NT2/D1 (cell line): ENCODE data around the gene OTOP3.
"Not testable (repeated sequence)": the region's sequence is repeated elsewhere in the genome, so short reads cannot be mapped to it uniquely, and the experiment has no call there.

Experiments used
- DNase-seq: peaks from one replicate; pipeline ENCODE4 v3.0.0-alpha.2; 2011; ENCODE audit warnings: low read depth, low spot score
- H3K27me3 ChIP-seq: 2 replicates; pipeline ENCODE4 v1.6.0; 2011; ENCODE audit warnings: mild to moderate bottlenecking; ENCODE audit not compliant: insufficient read length, insufficient read depth
- H3K36me3 ChIP-seq: 2 replicates; pipeline ENCODE4 v1.6.1; 2011; ENCODE audit warnings: mild to moderate bottlenecking, low read length, mixed read lengths; ENCODE audit not compliant: insufficient read depth, insufficient read length
- H3K4me1 ChIP-seq: 2 replicates; pipeline ENCODE4 v1.5.1; 2011; ENCODE audit not compliant: insufficient read depth, insufficient read length
- H3K4me3 ChIP-seq: 2 replicates; pipeline ENCODE4 v1.5.1; 2011; ENCODE audit warnings: low read depth; ENCODE audit not compliant: insufficient read length
- H3K9ac ChIP-seq: 2 replicates; pipeline ENCODE4 v1.6.0; 2011; ENCODE audit warnings: low read depth; ENCODE audit not compliant: insufficient read length
- H3K9me3 ChIP-seq: 2 replicates; pipeline ENCODE4 v1.5.1; 2011; ENCODE audit warnings: mild to moderate bottlenecking, low read length; ENCODE audit not compliant: insufficient read depth
- SUZ12 ChIP-seq: IDR thresholded peaks from 2 replicates; pipeline ENCODE4 v1.6.1; 2011; ENCODE audit not compliant: insufficient read length, insufficient read depth; ENCODE audit errors: extremely low read depth
- YY1 ChIP-seq: IDR thresholded peaks from 2 replicates; pipeline ENCODE4 v1.6.1; 2011; ENCODE audit not compliant: insufficient read length, insufficient read depth
- ZNF274 ChIP-seq: IDR thresholded peaks from 2 replicates; pipeline ENCODE4 v1.6.1; 2011; ENCODE audit warnings: mild to moderate bottlenecking, low read depth, low read length

The OTOP3 gene

DNA sequence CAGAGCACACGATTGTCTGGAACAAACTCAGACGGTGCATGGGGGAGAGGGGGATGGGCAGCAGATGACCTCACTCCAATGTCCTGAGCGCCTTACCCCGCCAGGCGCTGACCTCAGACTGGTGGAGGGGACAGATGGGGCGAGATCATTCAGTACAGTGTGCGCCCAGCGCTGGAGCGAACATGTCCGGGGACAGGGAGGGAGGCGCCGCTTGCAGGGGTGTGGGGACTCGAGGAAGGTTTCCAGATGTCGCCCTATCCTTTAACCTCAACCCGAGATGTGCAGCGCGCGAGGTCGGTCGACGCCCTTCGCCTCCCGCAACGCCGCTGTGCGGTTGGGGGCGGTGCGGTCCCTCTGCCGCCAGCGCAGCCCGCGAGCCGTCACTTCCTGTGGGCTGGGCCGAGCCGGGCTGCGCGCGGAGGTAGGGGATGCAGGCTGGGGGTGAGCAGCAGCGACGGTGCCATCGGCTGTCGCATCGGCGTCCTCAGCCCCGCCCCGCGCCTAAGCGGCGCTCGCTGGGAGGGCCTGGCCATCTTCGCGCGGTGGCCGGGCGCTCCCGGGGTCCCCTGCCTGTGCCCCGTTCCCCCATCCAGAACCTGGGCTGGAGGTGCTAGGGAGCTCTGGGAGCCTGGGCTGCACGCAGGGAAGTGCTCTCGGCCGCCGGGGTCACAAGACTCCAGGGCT is 46.4 kb downstream of the OTOP3 start:
- Histone ChIP-seq H3K4me1 (peaks cover 8% of the 10 kb centered on the region), H3K9me3 (no peaks in the 10 kb centered on the region), H3K36me3 (peaks cover 5% of the 10 kb centered on the region), H3K4me3 (peak overlapping the region; percentile 80), H3K9ac (peak overlapping the region; percentile 97), H3K27me3 (peaks cover 6% of the 10 kb centered on the region)
- TF ChIP-seq SUZ12 (no peak), ZNF274 (no peak), YY1 (no peak)
- DNase-seq = peak; percentile 42

DNA sequence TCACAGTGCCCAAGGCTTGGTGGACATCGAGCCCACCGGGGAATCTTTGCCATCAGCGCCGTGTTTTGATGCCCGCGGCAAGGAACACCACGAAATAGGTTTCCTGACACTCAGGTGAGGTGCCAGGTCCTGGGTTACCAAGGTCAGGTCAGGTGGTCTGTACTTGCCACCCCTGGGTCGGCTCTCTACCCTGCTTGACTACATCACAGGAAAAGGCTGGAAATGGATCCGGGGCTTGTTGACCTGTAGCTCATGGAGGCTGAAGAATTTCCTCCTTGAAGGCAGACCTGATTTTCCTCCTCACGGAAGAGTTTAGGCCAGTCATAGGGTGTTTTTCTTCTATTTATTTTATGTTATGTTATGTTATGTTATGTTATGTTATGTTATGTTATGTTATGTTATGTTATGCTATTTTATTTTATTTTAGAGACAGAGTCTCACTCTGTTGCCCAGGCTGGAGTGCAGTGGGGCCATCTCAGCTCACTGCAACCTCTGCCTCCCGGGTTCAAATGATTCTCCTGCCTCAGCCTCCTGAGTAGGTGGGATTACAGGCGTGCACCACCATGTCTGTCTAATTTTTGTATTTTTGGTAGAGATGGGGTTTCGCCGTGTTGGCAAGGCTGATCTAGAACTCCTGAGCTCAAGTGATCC is 47.1 kb downstream of the OTOP3 start:
- H3K9ac ChIP-seq = peak overlapping the region; percentile 97
- not testable (repeated sequence) for H3K36me3 ChIP-seq, H3K27me3 ChIP-seq, DNase-seq, H3K4me1 ChIP-seq, H3K9me3 ChIP-seq
- peak overlapping the region; percentile 80 for H3K4me3 ChIP-seq

DNA sequence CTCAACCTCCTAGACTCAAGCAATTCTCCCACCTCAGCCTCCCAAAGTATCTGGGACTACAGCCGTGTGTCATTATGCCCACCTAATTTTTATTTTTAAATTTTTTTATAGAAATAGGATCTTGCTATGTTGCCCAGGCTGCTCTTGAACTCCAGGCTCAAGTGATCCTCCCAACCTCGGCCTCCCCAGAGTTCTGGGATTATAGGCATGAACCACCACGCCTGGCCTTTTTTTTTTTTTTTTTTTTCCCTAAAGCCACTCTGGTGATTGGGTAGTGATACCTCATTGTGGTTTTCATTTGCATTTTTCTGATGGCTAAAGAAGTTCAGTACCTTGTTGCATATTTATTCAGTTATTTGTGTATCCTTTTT is 50.5 kb downstream of the OTOP3 start:
- H3K4me1 ChIP-seq = peaks cover 16% of the 10 kb centered on the region
- peaks cover 3% of the 10 kb centered on the region for H3K27me3 ChIP-seq
- no peak for DNase-seq
- TF ChIP-seq SUZ12 = no peak
- TF ChIP-seq YY1 = no peak
- no peak for TF ChIP-seq ZNF274
- peaks cover 23% of the 10 kb centered on the region for H3K36me3 ChIP-seq
- no peak overlapping the region for H3K4me3 ChIP-seq
- no peak overlapping the region for H3K9ac ChIP-seq
- no peaks in the 10 kb centered on the region for H3K9me3 ChIP-seq

DNA sequence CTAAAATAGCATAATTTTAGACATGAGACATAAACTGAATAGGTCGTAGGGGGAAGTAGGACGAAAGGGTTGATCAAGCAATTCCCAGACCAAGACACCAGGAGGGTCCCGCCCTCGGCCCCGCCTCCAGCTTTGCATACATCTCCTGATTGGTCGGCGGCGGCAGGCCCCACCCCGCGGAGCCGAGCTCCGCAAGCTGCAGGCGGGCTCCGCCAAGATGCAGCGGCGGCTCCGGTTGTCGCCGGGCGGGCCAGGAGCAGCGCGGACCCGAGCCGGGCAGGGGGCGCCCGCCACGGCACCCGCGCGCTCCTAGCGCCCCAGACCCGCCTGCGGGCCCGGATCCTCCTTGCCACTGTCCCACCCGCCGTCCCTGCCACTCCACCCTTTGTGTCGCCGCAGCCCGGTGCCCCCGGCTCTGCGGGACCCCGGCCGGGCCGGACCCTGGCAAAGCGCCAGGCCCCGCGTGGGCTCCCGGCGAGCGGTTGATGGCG is 51.8 kb downstream of the OTOP3 start, which contains the start of gene CDR2L:
Gene CDR2L, plus strand, starts transcription at position 215 of the 491 bp plus-strand sequence. CDS start 412 bp downstream, outside the sequence.
- Histone ChIP-seq H3K9me3 (no peaks in the 10 kb centered on the region), H3K4me1 (peaks cover 18% of the 10 kb centered on the region), H3K9ac (peak within 1 kb of the TSS; percentile 85), H3K4me3 (peak within 1 kb of the TSS; percentile 81), H3K27me3 (no peaks in the 10 kb centered on the region), H3K36me3 (peaks cover 32% of the 10 kb centered on the region)
- no peak for TF ChIP-seq YY1
- no peak for TF ChIP-seq ZNF274
- TF ChIP-seq SUZ12 = no peak
- peak; percentile 85 for DNase-seq

DNA sequence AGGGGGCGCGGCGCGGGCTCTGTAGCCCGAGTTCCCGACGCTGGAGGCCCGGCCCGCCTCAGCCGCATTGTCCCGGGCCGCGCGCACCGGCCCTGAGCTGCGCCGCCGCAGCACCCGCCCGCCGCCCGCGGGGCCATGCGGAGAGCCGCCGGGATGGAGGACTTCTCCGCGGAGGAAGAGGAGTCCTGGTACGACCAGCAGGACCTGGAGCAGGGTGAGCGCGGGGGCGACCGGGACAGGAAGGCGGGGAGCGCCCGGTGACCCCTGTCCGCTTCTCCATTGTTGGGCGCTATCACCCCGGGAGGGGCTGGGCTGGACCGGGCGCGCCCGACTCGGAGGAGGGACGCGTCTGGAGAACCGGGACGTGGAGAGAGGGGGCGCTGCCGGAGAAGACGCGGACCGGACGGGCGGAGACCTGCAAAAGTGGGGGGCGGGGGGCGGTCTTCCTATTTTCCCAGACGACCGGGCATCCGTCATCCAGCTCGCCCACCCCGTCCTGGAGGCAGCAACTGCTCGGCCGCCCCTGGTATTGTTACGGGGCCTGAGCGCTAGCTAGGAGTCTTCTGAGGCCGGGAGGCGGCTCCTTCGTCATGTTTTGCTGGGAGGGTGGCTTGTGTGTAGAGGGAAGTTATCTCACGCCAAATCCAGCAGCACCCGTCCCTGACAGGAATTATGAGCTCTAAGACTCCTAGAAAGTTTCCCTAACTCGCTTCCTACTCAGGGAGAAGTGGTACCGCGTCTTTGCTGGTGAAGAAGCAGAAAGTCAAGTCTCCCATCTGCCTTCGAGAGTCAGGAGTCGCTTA is 52.4 kb downstream of the OTOP3 start:
- H3K9me3 ChIP-seq = no peaks in the 10 kb centered on the region
- H3K4me3 ChIP-seq = peak overlapping the region; percentile 81
- H3K36me3 ChIP-seq = peaks cover 36% of the 10 kb centered on the region
- TF ChIP-seq YY1 = no peak
- TF ChIP-seq ZNF274 = no peak
- no peak for TF ChIP-seq SUZ12
- no peak for DNase-seq
- H3K4me1 ChIP-seq = peaks cover 18% of the 10 kb centered on the region
- no peaks in the 10 kb centered on the region for H3K27me3 ChIP-seq
- peak overlapping the region; percentile 85 for H3K9ac ChIP-seq

DNA sequence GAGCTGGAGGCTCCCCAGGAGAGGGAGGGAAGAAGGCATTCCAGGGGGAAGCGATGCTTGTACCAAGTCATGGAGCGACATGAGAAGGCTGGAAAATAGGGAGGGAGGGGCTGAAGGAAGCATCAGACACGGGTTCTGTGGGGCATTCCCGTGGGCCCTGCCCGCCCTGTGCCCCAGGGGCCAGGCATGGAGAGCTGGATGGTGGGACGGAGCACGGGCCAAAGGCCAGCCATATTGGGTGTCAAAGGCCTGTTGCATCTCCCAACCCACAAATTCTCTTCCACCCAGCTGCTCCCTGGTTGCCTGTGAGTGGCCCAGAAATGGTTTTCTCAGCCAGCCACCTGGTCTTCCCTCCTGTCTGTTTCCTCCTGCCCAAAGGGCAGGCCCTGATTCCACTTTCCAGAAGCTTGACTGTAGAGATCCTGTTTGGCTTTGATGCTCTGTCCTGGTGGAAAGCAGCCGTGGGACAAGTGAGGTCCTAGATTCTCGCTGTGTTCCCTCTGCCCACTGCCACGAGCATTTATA is 54.9 kb downstream of the OTOP3 start:
- Histone ChIP-seq H3K36me3 (peaks cover 43% of the 10 kb centered on the region), H3K9ac (peak overlapping the region; percentile 38), H3K4me3 (no peak overlapping the region), H3K27me3 (no peaks in the 10 kb centered on the region), H3K4me1 (peaks cover 18% of the 10 kb centered on the region), H3K9me3 (no peaks in the 10 kb centered on the region)
- DNase-seq = no peak
- TF ChIP-seq SUZ12 = no peak
- TF ChIP-seq ZNF274 = no peak
- TF ChIP-seq YY1 = no peak

DNA sequence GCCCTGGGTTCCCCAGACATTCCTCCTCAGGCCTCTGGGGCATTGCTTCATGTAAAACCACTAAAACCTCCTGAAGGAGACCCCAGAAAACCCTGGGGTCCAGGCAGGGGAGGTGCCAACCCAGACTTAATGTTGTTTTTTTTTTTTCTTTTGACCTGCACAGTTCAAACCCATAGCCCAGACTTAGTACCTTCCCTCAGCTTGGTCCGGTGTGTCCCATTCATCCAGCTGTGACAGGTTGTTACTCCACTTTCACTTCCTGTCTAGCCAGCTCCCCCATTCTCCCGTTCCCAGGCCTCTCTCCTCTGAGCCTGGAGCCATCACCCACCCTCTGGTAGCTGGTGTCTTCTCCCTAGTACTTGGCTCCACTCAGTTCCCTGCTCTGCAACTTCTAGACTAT is 56.5 kb downstream of the OTOP3 start:
- Histone ChIP-seq H3K9me3 (no peaks in the 10 kb centered on the region), H3K4me1 (peaks cover 16% of the 10 kb centered on the region), H3K4me3 (no peak overlapping the region), H3K36me3 (peaks cover 48% of the 10 kb centered on the region), H3K27me3 (no peaks in the 10 kb centered on the region), H3K9ac (no peak overlapping the region)
- no peak for DNase-seq
- TF ChIP-seq YY1 (no peak), SUZ12 (no peak), ZNF274 (no peak)
